ENCODE results near the gene MROH9. TPM values are rescaled to one million over a fixed set of nuclear protein-coding genes. Genes with fewer than 3 reads are reported as not detected.
A peak's percentile ranks its signal among the peaks of the same experiment; 100 is the strongest.

The MROH9 gene
- total and polyA plus RNA-seq, 2 experiments from 2014 or later, result 0.06 TPM; not detected in 1

- ATAC-seq, result no peak
- Mint-ChIP-seq H3K4me3 (no peak overlapping the region), H3K4me1 (peaks cover 4% of the 10 kb centered on the region; the same call in 2 of the 3 replicates), H3K27ac (peak overlapping the region; percentile 17), H3K27me3 (ENCODE audit: insufficient read depth, low read depth, poor library complexity) (peaks cover 1% of the 10 kb centered on the region), H3K9me3 (no peaks in the 10 kb centered on the region), H3K36me3 (ENCODE audit: low read depth) (no peaks in the 10 kb centered on the region)
- H3K79me2 ChIP-seq (replicated peaks; ENCODE audit: insufficient read depth), result no peaks in the 10 kb centered on the region
- H3F3A ChIP-seq (replicated peaks; ENCODE audit: low read depth), result no peaks in the 10 kb centered on the region
- no peak overlapping the region for H3K4me2 ChIP-seq
- H3K4me1 ChIP-seq (ENCODE audit: insufficient read depth), result no peaks in the 10 kb centered on the region
- no peaks in the 10 kb centered on the region; the same call in 1 of the 2 replicates for H3K9me2 ChIP-seq (ENCODE audit: insufficient read depth)
- no peak overlapping the region for H3K4me3 ChIP-seq
- TF ChIP-seq ZNF462 (CRISPR knock-in tag; IDR thresholded peaks at IDR 0.05), result no peak
- TF ChIP-seq EZH2phosphoT487 (IDR thresholded peaks at IDR 0.05; ENCODE audit: unreplicated experiment), result no peak
- TF ChIP-seq ETS1 (IDR thresholded peaks at IDR 0.05), result no peak
- TF ChIP-seq JUNB (IDR thresholded peaks at IDR 0.05; ENCODE audit: unreplicated experiment), result no peak
- no peak for TF ChIP-seq EZH2 (IDR thresholded peaks at IDR 0.05; ENCODE audit: low read depth, unreplicated experiment)
- no peak for TF ChIP-seq REST (IDR thresholded peaks at IDR 0.05; ENCODE audit: unreplicated experiment)
- TF ChIP-seq POLR2AphosphoS5 (IDR thresholded peaks at IDR 0.05; ENCODE audit: low read depth), result no peak
- TF ChIP-seq ZNF331 (CRISPR knock-in tag; IDR thresholded peaks at IDR 0.05; ENCODE audit: low read depth), result no peak
- TF ChIP-seq ZNF114 (CRISPR knock-in tag; IDR thresholded peaks at IDR 0.05), result no peak
- no peak for TF ChIP-seq CTCF (conservative IDR thresholded peaks at IDR 0.05; ENCODE audit: low read depth in 2 of 2)
- TF ChIP-seq STAT1 (IDR thresholded peaks at IDR 0.05; ENCODE audit: unreplicated experiment), result no peak
- no peak for TF ChIP-seq NANOG (IDR thresholded peaks at IDR 0.05; ENCODE audit: borderline replicate concordance)
- TF ChIP-seq CREB1 (CRISPR knock-in tag; IDR thresholded peaks at IDR 0.05; ENCODE audit: low read depth), result no peak
- H2AFZ ChIP-seq, result peak overlapping the region; percentile 1
- H3K36me3 ChIP-seq (ENCODE audit: insufficient read depth), result no peaks in the 10 kb centered on the region
- DNase-seq (ENCODE audit: low spot score), result no peak
- H4K20me1 ChIP-seq (replicated peaks; ENCODE audit: insufficient read depth), result no peaks in the 10 kb centered on the region
- H3K27ac ChIP-seq (ENCODE audit: low read depth), result no peak overlapping the region
- H3K27me3 ChIP-seq (ENCODE audit: insufficient read depth), result no peaks in the 10 kb centered on the region
These were observed 146.4 kb downstream of the MROH9 start for GRCh38 chr1:171081763-171082201.

Measured in GM23338 (cell line).